Neutrophil (primary cell): ENCODE measurements around the gene URI1.

Experiments
- H3K27ac ChIP-seq: fragments of 200-600 bp; sonication (generic); 2 replicates; pipeline ENCODE4 v1.5.1; 2016; ENCODE audit warnings: mild to moderate bottlenecking, moderate library complexity
- H3K27me3 ChIP-seq: fragments of 200-600 bp; sonication (generic); 2 replicates; pipeline ENCODE4 v1.6.0; 2016; ENCODE audit warnings: mild to moderate bottlenecking
- H3K36me3 ChIP-seq: fragments of 200-600 bp; sonication (generic); 2 replicates; pipeline ENCODE4 v1.5.1; 2017
- H3K4me1 ChIP-seq, 2 experiments: fragments of 200-600 bp in 1 of 2; sonication (generic) in 1 of 2; 1 replicate in 1 of 2; 2 replicates in 1 of 2; pipeline versions ENCODE4 v1.5.1 to v1.6.1; 2013 to 2016; ENCODE audit warnings: low read depth in 1 of 2, low read length in 1 of 2, mild to moderate bottlenecking in 1 of 2, moderate library complexity in 1 of 2; ENCODE audit not compliant: control insufficient read depth in 1 of 2, insufficient read depth in 1 of 2
- H3K4me3 ChIP-seq, 2 experiments: fragments of 200-600 bp in 1 of 2; sonication (generic) in 1 of 2; 1 replicate in 1 of 2; 2 replicates in 1 of 2; pipeline ENCODE4 v1.5.1; 2013 to 2016; ENCODE audit warnings: low read depth in 1 of 2, low read length in 1 of 2, mild to moderate bottlenecking in 1 of 2, moderate library complexity in 1 of 2
- H3K9me3 ChIP-seq: fragments of 200-600 bp; sonication (generic); 2 replicates; pipeline ENCODE4 v1.5.1; 2016
- CTCF ChIP-seq: fragments of 200-600 bp; sonication (generic); IDR thresholded peaks from 2 replicates; pipeline ENCODE4 v1.5.1; 2016; ENCODE audit warnings: antibody characterized with exemption

URI1 gene, protein sequence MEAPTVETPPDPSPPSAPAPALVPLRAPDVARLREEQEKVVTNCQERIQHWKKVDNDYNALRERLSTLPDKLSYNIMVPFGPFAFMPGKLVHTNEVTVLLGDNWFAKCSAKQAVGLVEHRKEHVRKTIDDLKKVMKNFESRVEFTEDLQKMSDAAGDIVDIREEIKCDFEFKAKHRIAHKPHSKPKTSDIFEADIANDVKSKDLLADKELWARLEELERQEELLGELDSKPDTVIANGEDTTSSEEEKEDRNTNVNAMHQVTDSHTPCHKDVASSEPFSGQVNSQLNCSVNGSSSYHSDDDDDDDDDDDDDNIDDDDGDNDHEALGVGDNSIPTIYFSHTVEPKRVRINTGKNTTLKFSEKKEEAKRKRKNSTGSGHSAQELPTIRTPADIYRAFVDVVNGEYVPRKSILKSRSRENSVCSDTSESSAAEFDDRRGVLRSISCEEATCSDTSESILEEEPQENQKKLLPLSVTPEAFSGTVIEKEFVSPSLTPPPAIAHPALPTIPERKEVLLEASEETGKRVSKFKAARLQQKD

GRCh38 chr19:29941828-29942403 is at the start of gene URI1:
URI1 (plus strand) TSS chr19:29942239; CDS start chr19:29942548, 309 bp downstream.
- H3K4me3 ChIP-seq, result peak within 1 kb of the TSS; percentile 74 to 77
- H3K27ac ChIP-seq, result peak within 1 kb of the TSS; percentile 75
- peak; percentile 27 for TF ChIP-seq CTCF
- peaks cover 12 to 16% of the 10 kb centered on the region in 2 experiments for H3K4me1 ChIP-seq
- peaks cover 8% of the 10 kb centered on the region for H3K27me3 ChIP-seq
- no peaks in the 10 kb centered on the region for H3K36me3 ChIP-seq
- H3K9me3 ChIP-seq, result no peaks in the 10 kb centered on the region

- H3K9me3 ChIP-seq, result no peaks in the 10 kb centered on the region
- no peak for TF ChIP-seq CTCF
Observed at GRCh38 chr19:29893606-29894284, 48.3 kb upstream of the URI1 start.

GRCh38 chr19:29896802-29897201 is 45.2 kb upstream of the URI1 start:
- H3K36me3 ChIP-seq, result no peaks in the 10 kb centered on the region
- no peaks in the 10 kb centered on the region for H3K4me1 ChIP-seq
- no peak overlapping the region for H3K4me3 ChIP-seq
- H3K9me3 ChIP-seq, result no peaks in the 10 kb centered on the region
- H3K27me3 ChIP-seq, result no peaks in the 10 kb centered on the region
- no peak overlapping the region for H3K27ac ChIP-seq
- no peak for TF ChIP-seq CTCF

More at GRCh38 chr19:29893606-29894284, 48.3 kb upstream of the URI1 start:
- H3K4me3 ChIP-seq, result no peak overlapping the region
- H3K27ac ChIP-seq, result no peak overlapping the region
- no peaks in the 10 kb centered on the region for H3K27me3 ChIP-seq
- no peaks in the 10 kb centered on the region for H3K4me1 ChIP-seq
- H3K36me3 ChIP-seq, result no peaks in the 10 kb centered on the region

DNA sequence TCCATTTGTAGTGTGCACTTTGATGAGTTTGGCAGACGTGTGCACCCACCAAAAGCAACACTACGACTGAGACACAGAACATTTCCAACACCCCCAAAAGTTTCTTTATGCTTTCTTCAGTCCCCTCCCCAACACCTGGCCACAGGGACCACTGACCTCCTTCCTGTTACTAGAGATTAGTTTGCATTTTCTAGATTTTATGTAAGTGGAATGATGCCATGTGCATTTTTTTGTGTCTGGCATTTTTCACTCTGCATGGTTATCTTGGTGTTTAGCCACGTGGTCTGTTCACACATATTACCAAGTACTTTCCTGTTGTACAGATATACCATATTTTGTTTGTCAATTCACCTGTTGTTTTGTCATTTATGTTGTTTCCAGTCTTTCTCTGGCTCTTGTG is 44.6 kb upstream of the URI1 start:
- H3K4me3 ChIP-seq, result no peak overlapping the region
- H3K9me3 ChIP-seq, result no peaks in the 10 kb centered on the region
- no peak overlapping the region for H3K27ac ChIP-seq
- no peaks in the 10 kb centered on the region for H3K27me3 ChIP-seq
- no peaks in the 10 kb centered on the region for H3K4me1 ChIP-seq
- TF ChIP-seq CTCF, result no peak
- no peaks in the 10 kb centered on the region for H3K36me3 ChIP-seq

- no peaks in the 10 kb centered on the region for H3K9me3 ChIP-seq
- H3K27ac ChIP-seq, result no peak overlapping the region
- no peak for TF ChIP-seq CTCF
- H3K4me1 ChIP-seq, result no peaks in the 10 kb centered on the region
- no peaks in the 10 kb centered on the region for H3K27me3 ChIP-seq
- H3K4me3 ChIP-seq, result no peak overlapping the region
- H3K36me3 ChIP-seq, result no peaks in the 10 kb centered on the region
Observed at GRCh38 chr19:29904017-29904416, 38.0 kb upstream of the URI1 start.
